Loucy (cell line): ENCODE measurements around the gene BABAM2.

Source experiments
- H2AFZ ChIP-seq: fragments of 200-600 bp; sonication (generic); 2 replicates; pipeline ENCODE4 v1.6.0; 2016; ENCODE audit warnings: antibody characterized with exemption, mild to moderate bottlenecking, low read length, moderate library complexity
- H3F3A ChIP-seq: fragments of 200-600 bp; 2 replicates; pipeline ENCODE4 v1.6.0; 2016; ENCODE audit warnings: antibody characterized with exemption, low read depth, mild to moderate bottlenecking
- H3K27me3 ChIP-seq: fragments of 200-600 bp; sonication (generic); 2 replicates; pipeline ENCODE4 v1.6.1; 2014; ENCODE audit warnings: low read length, mild to moderate bottlenecking; ENCODE audit not compliant: insufficient read depth, poor library complexity, severe bottlenecking
- H3K36me3 ChIP-seq: fragments of 200-600 bp; sonication (generic); 2 replicates; pipeline ENCODE4 v1.6.1; 2016; ENCODE audit warnings: low read length; ENCODE audit not compliant: insufficient read depth
- H3K4me1 ChIP-seq: fragments of 200-600 bp; sonication (generic); 2 replicates; pipeline ENCODE4 v1.5.1; 2014; ENCODE audit warnings: low read length, mild to moderate bottlenecking; ENCODE audit not compliant: insufficient read depth, poor library complexity, severe bottlenecking
- H3K4me2 ChIP-seq: fragments of 200-600 bp; sonication (generic); 2 replicates; pipeline ENCODE4 v1.6.0; 2014; ENCODE audit warnings: antibody characterized with exemption, low read length, low read depth, mild to moderate bottlenecking; ENCODE audit not compliant: poor library complexity, severe bottlenecking
- H3K4me3 ChIP-seq: fragments of 200-600 bp; sonication (generic); 2 replicates; pipeline ENCODE4 v1.5.1; 2014; ENCODE audit warnings: low read length, mild to moderate bottlenecking, mixed read lengths; ENCODE audit not compliant: poor library complexity, severe bottlenecking
- H3K79me2 ChIP-seq: fragments of 200-600 bp; sonication (generic); 2 replicates; pipeline ENCODE4 v1.6.1; 2014; ENCODE audit warnings: low read length; ENCODE audit not compliant: insufficient read depth
- H3K9ac ChIP-seq: fragments of 200-600 bp; sonication (generic); 2 replicates; pipeline ENCODE4 v1.6.0; 2014; ENCODE audit warnings: mild to moderate bottlenecking, low read depth, low read length, moderate library complexity; ENCODE audit not compliant: poor library complexity, severe bottlenecking
- H3K9me2 ChIP-seq: fragments of 200-600 bp; sonication (generic); replicated peaks from 2 replicates; pipeline ENCODE4 v1.6.1; 2016; ENCODE audit warnings: low read depth, low read length, mixed read lengths
- H3K9me3 ChIP-seq: fragments of 200-600 bp; sonication (generic); 2 replicates; pipeline ENCODE4 v1.6.1; 2014; ENCODE audit warnings: mild to moderate bottlenecking, antibody characterized with exemption, low read length, low read depth; ENCODE audit not compliant: insufficient read depth
- H4K20me1 ChIP-seq: fragments of 200-600 bp; sonication (generic); 2 replicates; pipeline ENCODE4 v1.6.0; 2014; ENCODE audit warnings: antibody characterized with exemption, low read length, mild to moderate bottlenecking; ENCODE audit not compliant: insufficient read depth, poor library complexity, severe bottlenecking
- CTCF ChIP-seq: fragments of 200-600 bp; sonication (generic); conservative IDR thresholded peaks from 2 replicates; pipeline ENCODE4 v1.5.1; 2014; ENCODE audit warnings: mild to moderate bottlenecking, antibody characterized with exemption, low read length
- EZH2phosphoT487 ChIP-seq: fragments of 200-600 bp; IDR thresholded peaks from 2 replicates; pipeline ENCODE4 v1.6.1; 2018; ENCODE audit warnings: antibody characterized with exemption, mild to moderate bottlenecking, moderate library complexity, borderline replicate concordance

The BABAM2 gene

DNA sequence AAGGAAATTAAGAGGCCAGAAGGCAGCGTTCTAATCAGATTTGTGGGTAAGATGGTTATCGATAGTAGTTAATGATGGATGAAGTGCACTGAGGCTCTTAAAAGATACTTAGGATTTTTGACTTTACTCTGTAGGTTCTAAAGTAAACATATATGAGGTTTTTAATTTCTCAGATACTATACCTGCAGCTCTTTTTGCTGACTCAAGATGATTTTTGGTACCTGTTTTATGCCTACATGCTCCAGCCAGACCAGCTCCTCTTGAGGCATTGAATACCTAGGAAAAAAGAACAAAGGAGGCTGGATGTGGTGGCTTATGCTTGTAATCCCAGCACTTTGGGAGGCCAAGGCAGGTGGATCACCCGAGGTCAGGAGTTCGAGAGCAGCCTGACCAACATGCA, 260.5 kb downstream of the BABAM2 start:
- TF ChIP-seq EZH2phosphoT487 (no peak), CTCF (no peak)
- H3K36me3 ChIP-seq: no peaks in the 10 kb centered on the region; the same call in 1 of the 2 replicates

DNA sequence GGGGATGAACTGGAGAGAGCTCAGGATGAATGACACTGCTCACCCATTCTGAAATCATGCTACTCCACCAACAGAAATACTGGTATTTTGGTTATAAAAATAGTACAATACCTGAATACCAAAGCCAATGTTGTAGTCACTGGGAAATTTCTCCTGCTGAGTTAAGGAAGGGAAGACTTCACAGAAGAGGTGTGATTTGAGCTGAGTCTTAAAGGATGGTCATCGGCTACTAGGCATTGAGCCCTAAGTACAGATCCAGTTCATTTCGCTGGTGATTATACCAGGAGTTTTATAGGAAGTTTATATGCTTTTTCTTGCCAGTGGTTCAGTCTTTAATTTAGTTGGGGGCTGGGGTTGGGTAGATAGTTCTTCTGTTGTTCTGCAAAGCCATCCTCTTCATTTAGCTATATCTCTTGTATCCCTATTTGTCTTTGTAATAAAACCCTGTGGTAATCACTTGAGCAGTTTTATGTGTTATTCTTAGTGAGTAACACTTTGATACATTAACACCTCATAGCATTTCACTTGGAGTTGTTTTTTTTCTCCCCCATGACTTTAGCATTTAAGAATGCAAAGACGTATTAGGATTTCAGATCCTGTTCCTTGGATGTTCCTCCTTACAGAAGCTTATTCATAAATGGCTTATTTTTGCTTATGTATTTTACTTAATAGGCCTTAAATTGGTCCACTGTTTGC, 262.2 kb downstream of the BABAM2 start:
- Histone ChIP-seq H3K9me3 (peaks cover 11% of the 10 kb centered on the region; the same call in 1 of the 2 replicates), H3K27me3 (no peaks in the 10 kb centered on the region), H2AFZ (no peak overlapping the region), H3K4me2 (no peak overlapping the region), H4K20me1 (no peaks in the 10 kb centered on the region), H3K36me3 (no peaks in the 10 kb centered on the region; the same call in 1 of the 2 replicates), H3K4me1 (no peaks in the 10 kb centered on the region), H3K4me3 (no peak overlapping the region), H3K9ac (no peak overlapping the region), H3F3A (no peaks in the 10 kb centered on the region), H3K79me2 (no peaks in the 10 kb centered on the region), H3K9me2 (no peaks in the 10 kb centered on the region)
- TF ChIP-seq EZH2phosphoT487 (no peak), CTCF (no peak)

More for the DNA sequence above, 260.5 kb downstream of the BABAM2 start:
- Histone ChIP-seq H3K79me2 (no peaks in the 10 kb centered on the region), H3K4me3 (no peak overlapping the region), H2AFZ (no peak overlapping the region), H3K27me3 (no peaks in the 10 kb centered on the region), H3K9me3 (peaks cover 4% of the 10 kb centered on the region; the same call in 1 of the 2 replicates), H3F3A (no peaks in the 10 kb centered on the region), H3K9ac (no peak overlapping the region), H4K20me1 (no peaks in the 10 kb centered on the region), H3K4me1 (no peaks in the 10 kb centered on the region), H3K4me2 (no peak overlapping the region), H3K9me2 (no peaks in the 10 kb centered on the region)

DNA sequence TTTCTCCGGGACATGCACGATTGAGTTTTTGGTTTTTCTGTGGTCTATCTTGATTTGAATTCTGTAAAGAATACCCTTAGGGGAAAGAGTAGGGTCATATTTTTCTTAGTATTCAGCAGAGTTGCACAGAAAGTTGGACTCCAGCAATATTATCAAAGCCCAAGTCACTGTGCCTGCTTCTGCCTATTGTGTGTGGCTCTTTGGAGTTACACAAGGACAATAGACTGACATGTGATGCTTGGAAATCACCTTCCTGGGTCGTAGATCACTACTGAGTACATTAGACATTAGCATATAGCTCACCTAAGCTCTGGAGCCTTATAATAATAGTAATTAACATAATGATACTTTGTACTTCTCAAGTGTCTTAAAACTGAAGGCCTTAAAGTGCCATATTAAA, 263.3 kb downstream of the BABAM2 start:
- no peaks in the 10 kb centered on the region for H3F3A ChIP-seq
- no peaks in the 10 kb centered on the region for H3K79me2 ChIP-seq
- H3K9ac ChIP-seq: no peak overlapping the region
- H3K4me2 ChIP-seq: no peak overlapping the region
- H3K4me3 ChIP-seq: no peak overlapping the region
- no peaks in the 10 kb centered on the region for H3K9me2 ChIP-seq
- H3K27me3 ChIP-seq: no peaks in the 10 kb centered on the region
- no peak overlapping the region for H2AFZ ChIP-seq
- peaks cover 11% of the 10 kb centered on the region; the same call in 1 of the 2 replicates for H3K9me3 ChIP-seq
- TF ChIP-seq EZH2phosphoT487: no peak
- H3K4me1 ChIP-seq: no peaks in the 10 kb centered on the region
- H4K20me1 ChIP-seq: no peaks in the 10 kb centered on the region
- no peaks in the 10 kb centered on the region; the same call in 1 of the 2 replicates for H3K36me3 ChIP-seq

DNA sequence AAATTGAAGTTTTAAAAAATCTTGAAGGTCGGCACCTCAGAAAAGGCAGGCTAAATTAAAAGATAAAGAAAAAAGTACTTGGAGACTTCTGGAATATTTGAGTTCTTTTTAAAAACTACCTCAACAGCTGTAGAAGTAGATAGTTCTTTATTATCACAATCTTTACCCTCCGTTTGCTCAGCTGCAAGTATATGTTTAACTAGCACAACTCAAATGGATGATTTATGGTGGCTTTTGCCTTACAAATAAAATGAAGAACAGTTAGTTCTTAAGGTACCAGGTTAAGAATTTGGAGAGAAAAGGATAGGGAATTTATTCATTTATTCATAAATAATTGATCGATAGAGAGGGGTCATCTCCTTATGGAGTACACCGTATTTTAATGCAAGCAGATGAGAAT, 264.6 kb downstream of the BABAM2 start:
- no peak overlapping the region for H3K4me3 ChIP-seq
- H3F3A ChIP-seq: no peaks in the 10 kb centered on the region
- H2AFZ ChIP-seq: no peak overlapping the region
- H3K4me2 ChIP-seq: no peak overlapping the region
- no peaks in the 10 kb centered on the region; the same call in 1 of the 2 replicates for H3K36me3 ChIP-seq
- H3K79me2 ChIP-seq: no peaks in the 10 kb centered on the region
- no peaks in the 10 kb centered on the region for H3K27me3 ChIP-seq
- H3K4me1 ChIP-seq: no peaks in the 10 kb centered on the region
- peaks cover 11% of the 10 kb centered on the region; the same call in 1 of the 2 replicates for H3K9me3 ChIP-seq
- TF ChIP-seq CTCF (no peak), EZH2phosphoT487 (no peak)
- no peak overlapping the region for H3K9ac ChIP-seq
- H3K9me2 ChIP-seq: no peaks in the 10 kb centered on the region
- no peaks in the 10 kb centered on the region for H4K20me1 ChIP-seq
